GM19193 (cell line): ENCODE measurements around the gene QTRT2.

Experiments
- POLR2A ChIP-seq: IDR thresholded peaks from 4 replicates; pipeline ENCODE4 v1.6.1; 2011; ENCODE audit not compliant: insufficient read depth, insufficient read length; ENCODE audit errors: extremely low read depth

Gene QTRT2

DNA sequence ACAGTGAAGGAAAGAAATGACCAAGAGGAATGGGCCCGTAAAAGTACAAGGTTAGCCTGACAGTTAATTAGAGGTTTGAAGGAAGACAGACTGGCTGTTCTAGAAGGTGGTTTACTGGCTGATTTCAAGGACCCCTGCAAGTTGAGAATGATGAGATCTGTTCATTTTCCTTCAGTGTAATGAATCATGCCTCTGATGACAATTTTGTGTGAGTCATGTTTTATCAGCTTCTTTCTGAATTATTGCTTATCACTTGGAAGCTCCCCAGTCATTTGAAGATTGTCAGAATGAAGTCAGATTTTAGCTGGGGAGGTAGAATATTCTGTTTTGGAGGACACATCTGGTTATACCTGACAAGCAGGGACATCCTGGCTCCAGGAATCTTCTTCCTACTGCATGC, 71.7 kb downstream of the QTRT2 start:
- TF ChIP-seq POLR2A: no peak

DNA sequence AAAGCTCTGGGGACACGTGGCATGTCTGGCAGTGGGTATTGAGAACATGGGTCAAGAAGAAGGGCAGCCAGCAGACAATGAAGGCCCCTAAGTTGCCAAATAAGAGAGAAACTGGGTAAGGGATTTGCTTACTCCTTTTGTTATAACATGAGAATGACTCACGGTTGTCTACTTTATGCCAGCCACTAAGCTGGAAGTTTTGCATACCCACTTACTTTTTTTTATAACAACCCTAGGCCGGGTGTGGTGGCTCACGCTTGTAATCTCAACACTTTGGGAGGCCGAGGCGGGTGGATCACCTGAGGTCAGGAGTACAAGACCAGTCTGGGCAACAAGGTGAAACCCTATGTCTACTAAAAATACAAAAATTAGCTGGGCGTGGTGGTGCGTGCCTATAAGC, 72.3 kb downstream of the QTRT2 start:
- TF ChIP-seq POLR2A: no peak

- no peak for TF ChIP-seq POLR2A
Measured at GRCh38 chr3:114132500-114132899, 76.0 kb downstream of the QTRT2 start.

DNA sequence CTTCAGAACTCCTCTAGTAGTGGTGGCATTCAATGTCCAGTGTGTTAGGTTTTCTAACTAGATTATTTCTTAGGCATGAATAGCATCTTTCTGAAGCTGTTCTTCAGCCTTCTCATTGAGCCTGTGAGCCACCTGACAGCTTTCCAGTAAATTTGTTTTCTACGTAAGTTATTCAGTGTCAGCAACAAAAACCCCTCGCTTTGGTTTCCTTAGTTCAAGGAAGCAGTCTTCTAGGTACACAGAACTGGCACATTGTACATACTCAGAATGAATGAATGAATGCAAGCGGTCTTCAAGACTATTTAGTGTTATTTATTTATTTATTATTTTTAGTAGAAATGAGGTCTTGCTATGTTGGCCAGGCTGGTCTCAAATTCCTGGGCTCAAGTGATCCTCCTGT, 77.4 kb downstream of the QTRT2 start:
- no peak for TF ChIP-seq POLR2A
